ENCODE results near the gene SPTBN4.

DNA sequence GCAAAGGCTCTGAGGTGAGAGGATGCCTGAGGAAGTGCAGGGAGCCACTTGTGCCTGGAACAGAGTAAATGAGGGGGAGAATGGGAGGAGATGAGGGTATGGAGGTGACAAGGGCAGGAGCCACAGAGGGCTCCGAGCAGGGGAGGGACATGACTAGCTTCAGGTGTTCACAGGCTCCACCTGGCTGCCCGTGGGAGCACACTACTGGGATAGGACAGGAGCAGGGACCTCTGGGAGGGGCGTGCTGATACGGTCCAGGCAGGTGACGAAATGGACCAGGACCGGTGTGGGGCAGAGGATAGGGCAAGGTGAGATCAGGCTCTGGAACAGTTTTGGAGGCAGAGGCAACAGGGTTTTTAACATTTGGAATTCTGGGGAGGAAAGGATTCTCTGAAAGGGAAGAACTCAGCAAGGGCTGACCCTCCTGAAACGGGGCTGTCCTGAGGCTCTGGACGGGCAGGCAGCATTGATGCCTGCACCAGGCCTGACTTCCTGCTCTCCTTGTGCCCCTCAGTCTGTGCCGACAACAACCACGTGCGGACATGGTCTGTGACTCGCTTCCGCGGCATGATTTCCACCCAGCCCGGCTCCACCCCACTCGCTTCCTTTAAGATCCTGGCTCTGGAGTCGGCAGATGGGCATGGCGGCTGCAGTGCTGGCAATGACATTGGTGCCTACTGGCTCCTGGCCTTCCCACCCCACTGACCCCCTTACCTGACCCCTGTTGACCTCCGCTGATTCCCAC is 121.5 kb downstream of the SPTBN4 start:
- TF ChIP-seq EP300 (IDR thresholded peaks at IDR 0.05): no peak
- TF ChIP-seq, protein P1, sequence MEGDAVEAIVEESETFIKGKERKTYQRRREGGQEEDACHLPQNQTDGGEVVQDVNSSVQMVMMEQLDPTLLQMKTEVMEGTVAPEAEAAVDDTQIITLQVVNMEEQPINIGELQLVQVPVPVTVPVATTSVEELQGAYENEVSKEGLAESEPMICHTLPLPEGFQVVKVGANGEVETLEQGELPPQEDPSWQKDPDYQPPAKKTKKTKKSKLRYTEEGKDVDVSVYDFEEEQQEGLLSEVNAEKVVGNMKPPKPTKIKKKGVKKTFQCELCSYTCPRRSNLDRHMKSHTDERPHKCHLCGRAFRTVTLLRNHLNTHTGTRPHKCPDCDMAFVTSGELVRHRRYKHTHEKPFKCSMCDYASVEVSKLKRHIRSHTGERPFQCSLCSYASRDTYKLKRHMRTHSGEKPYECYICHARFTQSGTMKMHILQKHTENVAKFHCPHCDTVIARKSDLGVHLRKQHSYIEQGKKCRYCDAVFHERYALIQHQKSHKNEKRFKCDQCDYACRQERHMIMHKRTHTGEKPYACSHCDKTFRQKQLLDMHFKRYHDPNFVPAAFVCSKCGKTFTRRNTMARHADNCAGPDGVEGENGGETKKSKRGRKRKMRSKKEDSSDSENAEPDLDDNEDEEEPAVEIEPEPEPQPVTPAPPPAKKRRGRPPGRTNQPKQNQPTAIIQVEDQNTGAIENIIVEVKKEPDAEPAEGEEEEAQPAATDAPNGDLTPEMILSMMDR (IDR thresholded peaks at IDR 0.05): no peak

All from upper lobe of left lung (tissue), 4 donors.